GM21528 (cell line): ENCODE measurements around the gene ZNF236.

ENCODE experiments used
- ATAC-seq: cut with Tn5 transposase; IDR thresholded peaks from one replicate; pipeline ENCODE4 v1.9.1; 2021; ENCODE audit warnings: mild to moderate bottlenecking, moderate library complexity; ENCODE audit not compliant: unreplicated experiment, low FRiP score

The ZNF236 gene

DNA sequence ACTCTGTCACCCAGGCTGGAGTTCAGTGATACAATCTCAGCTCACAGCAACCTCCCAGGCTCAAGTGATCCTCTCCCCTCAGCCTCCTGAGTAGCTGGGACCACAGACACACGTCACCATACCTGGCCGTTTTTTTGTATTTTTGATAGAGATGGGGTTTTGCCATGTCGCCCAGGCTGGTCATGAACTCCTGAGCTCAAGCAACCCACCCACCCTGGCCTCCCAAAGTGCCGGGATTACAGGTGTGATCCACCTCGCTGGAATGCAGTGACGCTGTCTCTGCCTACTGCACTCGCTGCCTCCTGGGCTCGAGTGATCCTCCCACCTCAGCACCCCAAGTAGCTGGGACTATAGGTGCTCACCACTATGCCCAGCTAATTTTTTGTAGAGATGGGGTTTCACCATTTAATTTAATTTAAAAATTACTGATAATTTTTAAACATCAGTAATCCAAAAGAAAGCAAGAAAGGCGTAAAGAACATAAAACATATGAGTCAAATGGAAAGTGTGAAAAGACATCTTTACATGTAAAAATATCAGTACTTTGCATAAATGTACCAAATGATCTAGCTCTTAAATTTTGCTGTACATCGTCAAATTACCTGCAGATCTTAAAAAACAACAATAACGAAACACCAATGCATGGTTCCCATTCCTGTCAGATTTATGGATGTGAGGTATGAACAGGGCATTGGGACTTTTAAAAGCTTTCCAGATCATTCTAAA lies 2.8 kb upstream of the ZNF236 start:
- ATAC-seq, result no peak

DNA sequence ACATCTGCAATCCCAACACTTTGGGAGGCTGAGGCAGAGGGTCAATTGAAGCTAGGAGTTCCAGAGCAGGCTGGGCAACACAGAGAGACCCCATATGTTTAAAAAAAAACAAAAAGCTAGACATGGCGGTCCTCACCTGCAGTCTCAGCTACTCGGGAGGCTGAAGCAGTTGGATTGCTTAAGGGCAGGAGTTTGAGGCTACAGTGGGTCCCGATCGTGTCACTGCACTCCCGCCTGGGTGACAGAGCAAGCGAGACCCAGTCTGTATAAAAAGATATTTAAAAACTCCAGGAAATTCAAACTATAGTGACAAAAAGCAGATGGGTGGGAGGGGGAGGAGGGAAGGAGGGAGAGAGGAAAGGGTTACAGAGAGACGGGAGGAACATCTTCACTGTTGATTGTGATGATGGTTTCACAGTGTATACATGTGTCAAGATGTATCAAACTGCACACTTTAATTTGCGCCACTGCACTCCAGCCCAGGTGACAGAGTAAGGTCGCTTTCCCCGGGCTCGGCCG lies 942 bp upstream of the ZNF236 start:
- ATAC-seq, result peak; percentile 28

DNA sequence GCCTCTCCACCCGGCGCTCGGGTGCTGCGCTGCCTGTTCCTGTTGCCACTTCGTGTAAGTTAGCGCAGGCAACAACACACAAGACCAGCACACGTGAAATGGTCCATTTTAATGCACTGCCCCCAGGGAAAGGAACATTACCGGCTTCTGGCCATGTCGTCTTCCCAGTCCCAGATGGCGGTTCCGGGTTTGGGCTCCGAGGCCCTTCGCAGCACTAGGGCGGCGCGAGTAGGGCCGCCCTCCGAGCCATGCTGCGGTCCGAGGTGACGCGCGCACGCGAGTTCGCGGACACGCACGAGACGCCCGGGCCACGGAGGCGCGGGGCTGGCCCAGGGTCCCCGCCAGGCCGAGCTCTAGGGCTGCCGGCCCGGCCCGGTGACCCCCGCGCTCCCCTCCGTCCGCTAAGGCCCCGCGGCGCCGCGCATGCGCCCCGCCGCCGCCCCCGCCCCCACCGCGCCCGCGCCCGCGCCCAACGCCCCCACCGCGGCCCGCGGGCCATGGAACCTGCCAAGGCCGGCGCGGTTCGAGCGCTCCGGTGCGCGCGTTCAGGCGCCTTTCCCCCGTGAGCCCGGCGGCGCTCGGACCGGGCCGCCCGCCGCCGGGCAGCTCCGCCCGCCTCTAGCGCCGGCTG lies 367 bp upstream of the ZNF236 start:
- peak; percentile 44 for ATAC-seq

DNA sequence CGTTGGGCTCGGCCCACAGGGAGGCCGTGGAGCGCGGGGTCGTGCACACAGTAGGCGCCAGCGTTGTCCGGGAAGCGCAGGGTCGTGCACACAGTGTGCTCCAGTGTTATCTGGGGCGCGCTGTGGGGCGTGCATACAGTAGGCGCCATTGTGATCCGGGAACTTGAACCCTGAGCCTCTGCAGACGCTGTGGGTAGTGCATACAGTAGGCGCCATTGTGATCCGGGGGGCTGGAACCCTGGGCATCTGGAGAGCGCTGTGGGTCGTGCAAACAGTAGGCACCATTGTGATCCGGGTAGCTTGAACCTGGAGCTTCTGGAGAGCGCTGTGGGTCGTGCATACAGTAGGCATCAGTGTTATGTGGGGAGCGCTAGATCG lies 793 bp downstream of the ZNF236 start:
- no peak for ATAC-seq

DNA sequence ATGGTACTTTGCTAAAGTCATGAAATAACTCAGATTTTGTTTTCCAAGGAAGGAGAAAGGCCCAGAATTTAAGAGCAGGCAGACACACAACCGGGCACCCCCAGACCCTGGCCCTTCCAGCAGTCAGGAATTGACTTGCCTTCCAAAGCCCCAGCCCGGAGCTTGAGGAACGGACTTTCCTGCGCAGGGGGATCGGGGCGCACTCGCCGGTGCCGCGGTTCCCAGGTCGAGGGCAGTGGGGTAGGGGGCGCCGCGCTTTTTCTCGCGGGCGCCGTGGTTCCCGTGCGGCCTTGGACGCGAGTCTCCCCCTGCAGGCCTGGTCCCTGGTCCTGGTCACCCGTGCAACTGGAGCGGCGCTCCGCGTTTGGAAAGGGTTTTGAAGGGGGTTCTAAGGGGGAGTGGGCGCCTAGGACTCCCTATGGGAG lies 1.2 kb downstream of the ZNF236 start:
- ATAC-seq, result no peak

DNA sequence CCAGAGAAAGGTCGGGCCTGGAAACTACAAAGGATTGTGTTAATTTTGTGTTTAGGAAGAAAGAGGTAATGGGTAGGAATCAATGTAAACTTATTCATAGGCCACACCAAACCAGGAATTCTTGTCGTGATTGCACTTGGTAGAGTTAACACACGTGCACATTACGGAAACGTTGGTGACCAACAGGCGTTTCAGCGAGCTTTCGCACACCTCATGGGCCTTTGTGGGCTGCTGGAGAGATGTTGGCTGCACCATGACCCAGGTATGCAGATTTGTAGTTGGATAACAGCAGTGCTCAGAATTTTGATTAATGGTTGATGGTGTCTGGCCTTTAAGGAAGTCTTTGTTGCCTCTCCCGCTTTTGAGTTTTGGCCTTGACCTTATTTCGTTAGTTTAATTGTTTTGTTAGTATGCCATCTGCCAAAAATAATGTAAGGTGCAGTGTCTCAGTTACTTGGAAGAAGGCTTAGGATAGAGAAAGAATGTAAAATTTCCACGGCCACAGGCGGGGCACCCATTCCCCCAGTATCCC lies 1.9 kb downstream of the ZNF236 start:
- no peak for ATAC-seq

DNA sequence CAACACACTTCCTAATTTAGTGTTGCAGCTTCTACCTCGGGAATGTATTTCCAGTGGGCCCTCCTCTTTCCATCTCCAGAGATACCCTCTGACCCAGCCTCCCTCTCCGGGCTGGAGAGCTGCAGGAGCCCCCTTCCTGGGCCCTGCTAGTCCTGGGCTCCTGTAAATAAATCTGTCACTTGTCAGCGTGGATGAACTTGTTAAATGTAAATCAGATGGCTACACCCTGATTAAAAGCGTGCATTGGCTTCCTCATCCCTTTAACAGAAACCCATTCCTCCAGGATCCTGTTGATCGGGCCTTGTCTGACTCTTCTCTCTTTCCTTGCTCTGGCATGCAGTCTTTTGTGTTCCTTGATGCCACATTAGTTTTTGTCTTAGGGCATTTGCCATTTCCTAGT lies 2.4 kb downstream of the ZNF236 start:
- no peak for ATAC-seq

DNA sequence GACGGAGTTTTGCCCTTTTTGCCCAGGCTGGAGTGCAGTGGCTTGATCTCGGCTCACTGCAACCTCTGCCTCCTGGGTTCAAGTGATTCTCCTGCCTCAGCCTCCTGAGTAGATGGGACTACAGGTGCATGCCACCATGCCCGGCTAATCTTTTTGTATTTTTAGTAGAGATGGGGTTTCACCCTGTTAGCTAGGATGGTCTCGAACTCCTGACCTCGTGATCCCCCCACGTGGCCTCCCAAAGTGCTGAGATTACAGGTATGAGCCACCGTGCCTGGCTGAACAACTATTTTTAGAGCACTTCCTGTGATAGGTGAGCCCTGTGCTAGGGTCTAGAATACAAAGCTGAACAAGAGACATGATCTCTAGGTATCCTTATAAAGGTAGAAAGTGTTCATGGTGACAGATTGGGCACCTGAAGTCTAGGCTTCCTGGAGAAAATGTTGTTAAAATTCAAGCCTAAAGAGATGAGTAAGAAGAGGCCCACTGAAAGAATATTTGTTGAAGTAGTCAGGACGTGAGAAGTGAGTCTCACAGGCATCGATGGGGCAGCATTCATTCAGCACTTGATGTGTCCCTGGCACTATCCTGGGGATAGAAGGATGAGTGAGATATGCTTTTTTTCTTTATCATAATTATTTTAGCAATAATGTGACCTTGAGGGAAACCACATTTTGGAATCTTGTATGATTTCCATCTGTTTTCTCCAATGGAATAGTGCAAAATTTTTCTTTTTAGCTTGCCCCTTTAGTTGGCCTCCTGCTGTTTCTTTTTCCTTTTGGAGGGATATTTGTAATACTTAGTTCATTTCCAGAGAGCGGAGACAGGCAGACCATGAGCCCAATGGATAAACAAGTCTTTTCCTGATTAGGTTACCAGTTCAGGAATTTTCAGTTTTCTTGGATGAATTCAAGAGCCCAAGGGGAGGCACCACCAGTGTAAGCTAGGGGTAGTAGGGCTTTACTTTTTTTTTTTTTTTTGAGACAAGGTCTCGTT lies 5.1 kb downstream of the ZNF236 start:
- no peak for ATAC-seq

DNA sequence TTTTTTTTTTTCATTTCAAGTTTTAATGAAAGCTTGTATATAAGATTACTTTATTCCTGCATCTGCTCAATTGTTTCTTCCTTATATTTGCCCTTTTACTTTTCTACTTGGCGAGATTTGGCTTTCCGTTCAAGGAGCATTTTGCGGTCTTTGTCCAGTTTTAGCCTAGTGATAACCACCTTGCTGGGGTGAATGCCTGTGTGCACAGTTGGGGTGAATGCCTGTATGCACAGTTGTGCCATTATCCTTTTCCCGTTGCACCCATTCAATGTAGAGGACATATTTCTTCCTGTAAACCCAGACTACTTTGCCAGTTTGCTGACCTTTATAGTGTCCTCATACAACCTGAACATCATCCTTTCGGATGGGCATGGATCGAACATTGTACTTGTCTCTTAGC lies 12.0 kb downstream of the ZNF236 start:
- ATAC-seq, result no peak

DNA sequence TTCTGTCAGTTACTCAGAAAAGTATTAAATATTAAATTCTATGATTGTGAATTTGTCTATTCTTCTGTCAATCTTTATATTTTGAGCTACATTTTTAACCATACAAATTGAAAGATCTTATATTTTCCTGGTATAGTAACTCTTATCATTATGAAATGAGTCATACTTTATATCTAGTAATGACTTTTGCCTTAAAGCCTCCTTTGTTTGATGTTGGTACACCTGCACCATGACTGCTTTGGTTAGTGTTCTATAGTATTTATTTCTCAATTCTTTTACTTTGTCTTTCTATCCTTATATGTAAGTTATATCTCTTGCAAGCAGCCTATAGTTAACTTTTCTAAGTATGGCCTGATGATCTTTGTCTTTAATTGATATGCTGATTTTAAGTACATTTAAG lies 13.0 kb downstream of the ZNF236 start:
- ATAC-seq, result no peak

DNA sequence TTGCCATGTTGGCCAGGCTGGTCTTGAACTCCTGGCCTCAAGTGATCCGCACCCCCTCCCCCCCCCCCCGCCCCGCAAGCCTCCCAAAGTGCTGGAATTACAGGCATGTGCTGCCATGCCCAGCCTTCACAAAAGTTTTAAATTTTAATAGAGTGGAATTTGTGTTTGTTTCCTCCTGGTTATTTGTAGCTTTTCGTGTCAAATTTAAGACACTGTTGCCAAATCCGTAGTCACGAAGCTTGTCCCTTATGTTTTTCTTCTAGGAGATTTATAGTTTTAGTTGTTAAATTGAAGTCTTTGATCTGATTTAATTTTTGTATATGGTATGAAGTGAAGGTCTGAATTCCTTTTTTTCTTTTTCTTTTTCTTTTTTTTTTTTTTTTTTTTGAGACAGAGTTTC lies 14.7 kb downstream of the ZNF236 start:
- no peak for ATAC-seq

DNA sequence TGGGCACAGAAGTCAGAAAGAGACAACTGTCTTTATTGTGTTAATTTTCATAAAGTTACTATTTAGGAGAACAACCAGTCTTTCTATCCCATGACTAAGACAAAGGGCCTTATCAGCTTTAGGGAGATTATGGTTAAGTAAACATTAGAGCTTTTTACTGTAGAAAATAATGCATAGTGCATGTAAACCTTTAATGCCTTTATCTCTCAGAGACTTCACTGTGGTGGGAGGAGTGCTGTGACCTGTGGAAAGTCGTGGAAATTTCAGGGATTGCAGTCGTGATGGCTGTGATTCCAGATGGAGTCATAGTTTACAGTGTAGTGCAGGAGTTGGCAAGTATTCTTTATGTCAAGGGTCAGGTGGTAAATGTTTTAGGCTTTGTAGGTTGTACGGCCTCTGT lies 15.8 kb downstream of the ZNF236 start:
- no peak for ATAC-seq

DNA sequence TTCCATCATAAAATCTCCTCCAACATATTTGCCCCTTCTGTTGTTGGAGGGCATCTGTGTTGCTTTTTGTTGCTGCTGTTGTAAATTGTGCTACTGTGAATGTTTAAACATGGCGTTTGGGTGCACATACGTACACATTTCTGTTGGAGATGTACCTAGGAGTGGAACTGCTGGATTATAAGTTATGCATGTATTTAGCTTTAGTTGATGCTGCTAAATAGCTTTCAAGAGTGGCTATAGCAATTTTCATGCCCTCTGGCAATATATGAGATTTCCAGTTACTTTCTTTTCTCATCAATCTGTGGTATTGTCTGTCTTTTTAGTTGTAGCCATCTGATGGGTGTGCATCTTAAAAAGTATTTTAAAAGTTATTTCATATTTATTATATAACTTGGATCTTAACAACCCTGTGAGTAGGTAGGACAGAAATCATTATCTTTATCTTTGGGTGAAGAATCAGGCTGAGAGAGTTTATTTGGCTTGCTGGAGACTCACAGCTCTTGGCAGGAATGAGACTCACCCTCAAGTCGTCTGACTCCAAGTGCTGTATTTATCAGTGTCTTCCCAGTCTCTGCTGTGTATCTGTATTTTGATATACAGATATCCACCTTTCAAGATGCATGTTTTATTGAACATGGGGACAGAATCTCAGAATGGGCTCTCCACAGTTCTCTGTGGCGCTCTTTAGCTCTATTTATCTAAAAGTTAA lies 16.9 kb downstream of the ZNF236 start:
- no peak for ATAC-seq

DNA sequence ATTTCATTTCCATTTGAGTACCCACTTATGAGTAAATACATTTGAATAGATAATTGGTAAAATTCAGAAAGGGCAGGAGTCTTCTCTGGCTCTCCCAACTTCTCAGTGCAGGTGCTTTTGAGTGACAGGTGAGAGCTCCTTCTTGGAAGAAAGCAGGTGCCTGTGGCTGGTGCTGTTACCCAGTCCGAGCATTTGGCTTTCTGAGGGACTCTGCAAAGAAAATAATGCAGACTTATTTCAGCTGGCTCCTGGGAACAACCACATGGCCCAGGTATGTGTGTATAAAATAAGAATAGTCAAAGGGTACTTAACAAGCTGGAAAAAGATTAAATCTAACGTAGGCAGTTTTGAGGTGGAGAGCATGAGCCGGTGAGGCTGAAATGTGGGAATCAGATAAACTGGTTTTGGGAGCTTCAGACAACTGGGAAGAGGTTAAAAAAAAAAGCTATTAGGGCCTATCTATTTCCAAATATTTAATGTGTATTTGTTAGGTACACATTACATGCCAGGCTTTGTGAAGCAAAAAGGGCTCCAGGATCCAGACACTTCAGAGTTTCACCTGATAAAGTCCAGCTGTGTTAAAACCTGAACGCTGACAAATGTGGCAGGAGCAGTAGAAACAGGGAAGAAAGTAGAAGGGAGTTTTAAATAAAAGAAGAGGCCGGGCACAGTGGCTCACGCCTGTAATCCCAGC lies 20.6 kb downstream of the ZNF236 start:
- no peak for ATAC-seq

DNA sequence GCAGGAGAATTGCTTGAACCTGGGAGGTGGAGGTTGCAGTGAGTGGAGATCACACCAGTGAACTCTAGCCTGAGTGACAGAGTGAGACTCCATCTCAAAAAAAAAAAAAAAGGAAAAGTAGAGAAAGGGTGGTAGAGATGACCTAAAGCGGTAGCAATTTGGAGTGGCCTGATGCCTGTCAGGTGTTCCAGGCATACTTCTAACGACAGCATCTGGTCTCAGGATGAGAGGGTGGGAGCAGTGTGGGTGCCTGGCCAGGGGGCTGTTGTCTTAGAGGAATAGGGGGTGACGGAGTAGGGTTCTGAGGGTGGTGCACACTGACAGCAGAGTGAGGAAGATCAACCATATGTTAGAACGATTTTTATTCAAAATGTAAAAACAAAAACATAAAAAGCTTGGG lies 21.8 kb downstream of the ZNF236 start:
- ATAC-seq, result no peak

DNA sequence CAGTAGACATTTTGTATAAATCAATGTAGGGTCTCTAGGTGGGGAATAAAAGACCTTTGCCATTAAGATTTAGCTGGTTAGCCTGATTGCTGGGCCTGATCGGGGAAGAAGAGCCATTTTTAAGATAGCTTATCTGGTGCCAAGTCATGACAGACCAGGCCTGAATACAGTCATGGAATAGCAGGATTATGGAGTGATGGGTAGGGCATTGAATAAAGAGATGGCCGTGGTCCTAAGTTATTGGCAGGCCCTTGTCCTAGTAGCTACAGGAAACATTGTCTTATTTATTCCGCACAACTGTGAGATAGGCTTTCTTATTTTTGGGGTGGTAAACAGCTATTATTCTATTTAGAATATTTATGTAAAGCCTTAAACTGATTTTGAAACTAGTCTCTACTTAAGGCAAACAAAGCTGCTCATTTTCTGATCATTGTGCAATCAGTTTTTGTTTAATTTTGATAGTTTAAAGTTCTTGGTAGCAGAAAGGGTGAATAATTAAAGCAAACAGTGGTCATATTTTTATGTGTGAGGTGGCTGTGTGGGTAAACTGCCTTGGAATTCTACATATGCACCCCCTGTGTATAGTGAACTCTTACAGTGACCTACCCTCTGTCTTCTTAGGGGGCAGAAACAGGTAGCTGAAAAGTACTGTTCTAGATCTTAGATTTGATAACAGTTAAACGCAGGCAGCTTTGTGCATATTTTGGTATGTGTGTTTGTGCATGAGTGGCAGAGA lies 22.6 kb downstream of the ZNF236 start:
- ATAC-seq, result no peak

DNA sequence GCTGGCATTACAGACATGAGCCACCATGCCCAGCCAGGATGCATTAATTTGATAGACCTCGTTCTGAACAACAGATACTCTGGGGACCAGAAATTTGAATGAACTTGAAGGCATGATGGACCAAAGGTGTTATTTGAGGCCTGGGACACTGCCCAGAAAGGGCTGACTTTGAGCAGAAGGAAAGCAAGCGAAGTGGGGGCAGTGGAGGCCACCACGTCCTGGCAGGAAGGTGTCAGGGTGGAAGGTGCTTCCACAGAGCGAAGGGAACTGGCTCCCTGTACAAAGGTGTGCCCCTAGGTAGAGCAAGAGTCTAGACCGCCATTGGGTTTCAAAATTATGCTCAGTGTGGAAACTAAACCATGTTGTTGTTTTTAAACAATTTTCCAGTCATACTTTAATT lies 23.9 kb downstream of the ZNF236 start:
- no peak for ATAC-seq

DNA sequence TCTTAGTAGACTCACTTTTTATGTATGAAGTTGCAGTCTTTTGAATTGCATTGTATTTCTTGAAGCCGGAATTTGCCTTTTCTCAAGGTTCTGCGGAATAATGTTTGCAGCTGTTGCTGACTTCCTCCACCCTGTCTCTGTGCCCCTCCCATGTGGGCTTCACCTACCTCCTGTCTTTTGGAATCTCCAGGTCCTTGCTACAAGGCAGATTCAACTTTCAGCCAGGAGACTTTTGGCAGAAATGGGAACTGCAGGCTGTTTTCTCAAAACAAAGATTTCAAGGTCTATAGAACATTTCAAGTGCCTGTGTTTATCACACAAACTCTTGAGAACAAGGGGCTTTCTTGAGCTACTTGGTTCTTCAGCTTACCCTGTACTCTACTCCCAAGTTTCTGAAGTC lies 25.6 kb downstream of the ZNF236 start:
- ATAC-seq, result no peak

DNA sequence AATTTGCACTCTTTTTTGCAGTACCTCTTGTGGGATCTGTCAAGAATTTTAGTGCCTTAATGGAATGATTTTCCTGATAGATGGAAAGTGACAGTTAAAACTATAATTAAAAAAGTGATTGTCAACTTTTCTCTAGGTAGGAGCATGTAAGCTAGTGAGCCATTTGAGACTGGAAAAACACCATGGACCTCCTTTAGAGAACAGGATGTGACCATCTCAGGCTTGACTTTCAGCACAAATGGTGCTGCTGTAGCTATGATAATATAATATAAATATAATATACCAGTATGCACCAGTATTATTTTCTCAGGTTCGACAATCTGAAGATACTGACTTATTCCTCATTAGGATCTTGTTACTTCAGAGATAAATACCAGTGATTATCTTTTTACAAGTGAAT lies 27.8 kb downstream of the ZNF236 start:
- no peak for ATAC-seq
